COLO829 (cell line): Measurements from ENCODE around the gene COL18A1.
A peak's percentile ranks its signal among the peaks of the same experiment; 100 is the strongest.

ENCODE experiments used
- DNase-seq: peaks from one replicate; pipeline ENCODE4 v3.0.0; 2012; ENCODE audit warnings: low spot score

The COL18A1 gene

GRCh38 chr21:45468971-45469272, 64.0 kb downstream of the COL18A1 start:
- DNase-seq = no peak

GRCh38 chr21:45469273-45470086, 64.5 kb downstream of the COL18A1 start:
- peak; percentile 55 for DNase-seq

- no peak for DNase-seq
These were observed 65.1 kb downstream of the COL18A1 start for GRCh38 chr21:45470087-45470515.

GRCh38 chr21:45470773-45471524, 66.0 kb downstream of the COL18A1 start:
- peak; percentile 40 for DNase-seq

- DNase-seq = no peak
These were observed 66.7 kb downstream of the COL18A1 start for GRCh38 chr21:45471525-45472221.

GRCh38 chr21:45472445-45473365, 67.7 kb downstream of the COL18A1 start:
- DNase-seq = no peak

- DNase-seq = no peak
These were observed 68.7 kb downstream of the COL18A1 start for GRCh38 chr21:45473496-45474322.

GRCh38 chr21:45474323-45474950, 69.5 kb downstream of the COL18A1 start:
- no peak for DNase-seq

- DNase-seq = no peak
These were observed 70.2 kb downstream of the COL18A1 start for GRCh38 chr21:45475004-45475685.

- DNase-seq = no peak
These were observed 71.0 kb downstream of the COL18A1 start for GRCh38 chr21:45475797-45476570.

GRCh38 chr21:45476582-45476981, 71.6 kb downstream of the COL18A1 start:
- DNase-seq = no peak

- no peak for DNase-seq
These were observed 72.5 kb downstream of the COL18A1 start for GRCh38 chr21:45477176-45478114.

GRCh38 chr21:45478115-45478801, 73.3 kb downstream of the COL18A1 start:
- DNase-seq = peak; percentile 37

GRCh38 chr21:45478816-45479669, 74.1 kb downstream of the COL18A1 start:
- no peak for DNase-seq

- no peak for DNase-seq
These were observed 75.0 kb downstream of the COL18A1 start for GRCh38 chr21:45479691-45480675.
